ENCODE measurements around the gene PRKCA.

PRKCA gene

DNA sequence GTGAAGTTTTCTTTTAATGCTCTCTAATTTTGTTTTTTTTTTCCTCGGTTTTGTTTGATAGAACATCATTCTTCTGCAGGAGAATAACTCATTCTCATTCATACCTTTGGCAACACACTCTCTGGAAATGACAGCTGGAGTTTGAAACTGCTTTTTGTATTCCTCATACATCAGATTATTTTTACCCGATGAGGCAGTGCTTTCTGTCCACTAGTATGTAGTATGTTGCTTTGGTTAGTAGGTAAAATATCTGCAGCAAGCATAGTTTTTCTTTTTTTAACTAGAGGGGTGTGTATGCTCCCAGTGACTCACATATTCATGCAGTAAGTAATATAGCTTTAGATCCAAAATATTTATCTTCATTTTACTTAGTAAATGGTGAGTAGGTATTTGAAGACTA lies 6.4 kb downstream of the PRKCA start:
- no peak overlapping the region for H2BK12ac ChIP-seq (ENCODE audit: low read length)
- H3K23ac ChIP-seq (ENCODE audit: low read depth, low read length, poor library complexity): no peak overlapping the region
- H3K27me3 ChIP-seq (ENCODE audit: control insufficient read depth in 3 of 3, insufficient read depth in 3 of 3, low read depth in 1 of 3, low read length in 3 of 3): peaks cover 0 to 9% (median 0%) of the 10 kb centered on the region in 3 experiments
- no peak overlapping the region for H3K4me2 ChIP-seq (ENCODE audit: insufficient read depth, low read length, poor library complexity, severe bottlenecking)
- no peak for DNase-seq (ENCODE audit: low spot score)
- H4K91ac ChIP-seq (ENCODE audit: low read depth, low read length, poor library complexity): no peak overlapping the region
- no peak overlapping the region for H2AFZ ChIP-seq (ENCODE audit: low read length)
- H3K36me3 ChIP-seq (replicated peaks in 1 of 2; ENCODE audit: control insufficient read depth in 2 of 2, insufficient read depth in 2 of 2, low read length in 2 of 2): peaks cover 0 to 4% of the 10 kb centered on the region in 2 donors
- H2AK5ac ChIP-seq (ENCODE audit: low read depth, low read length): no peak overlapping the region
- no peak overlapping the region for H3K4ac ChIP-seq (ENCODE audit: low read length)
- H2BK5ac ChIP-seq (ENCODE audit: low read length): no peak overlapping the region
- no peaks in the 10 kb centered on the region for H3K79me1 ChIP-seq (ENCODE audit: low read depth, low read length)
- H3K18ac ChIP-seq (ENCODE audit: low read length): no peak overlapping the region
- H3K9me3 ChIP-seq (replicated peaks in 1 of 2; ENCODE audit: control insufficient read depth in 2 of 2, insufficient read depth in 1 of 2, low read depth in 1 of 2, low read length in 2 of 2): no peaks in the 10 kb centered on the region
- H4K8ac ChIP-seq (ENCODE audit: low read depth, low read length): no peak overlapping the region
- H2BK120ac ChIP-seq (ENCODE audit: low read depth, low read length): no peak overlapping the region
- no peak overlapping the region for H3K9ac ChIP-seq (ENCODE audit: low read depth, low read length, poor library complexity)
- no CpG with 5 or more reads among the region's 2 CpGs for WGBS, 2 donors (ENCODE audit: extremely low coverage in 2 of 2, insufficient read length in 2 of 2, insufficient replicate concordance in 1 of 2)
- no peak overlapping the region for H3K27ac ChIP-seq (replicated peaks; ENCODE audit: low read length)
- H2BK15ac ChIP-seq (ENCODE audit: low read length): no peak overlapping the region
- no peak overlapping the region for H3K14ac ChIP-seq (ENCODE audit: low read length)
- H3K4me3 ChIP-seq (ENCODE audit: low read length in 2 of 2): no peak overlapping the region
- H3K4me1 ChIP-seq (ENCODE audit: control insufficient read depth in 2 of 2, insufficient read depth in 1 of 2, low read depth in 1 of 2, low read length in 2 of 2): peaks cover 10 to 21% of the 10 kb centered on the region in 2 donors

DNA sequence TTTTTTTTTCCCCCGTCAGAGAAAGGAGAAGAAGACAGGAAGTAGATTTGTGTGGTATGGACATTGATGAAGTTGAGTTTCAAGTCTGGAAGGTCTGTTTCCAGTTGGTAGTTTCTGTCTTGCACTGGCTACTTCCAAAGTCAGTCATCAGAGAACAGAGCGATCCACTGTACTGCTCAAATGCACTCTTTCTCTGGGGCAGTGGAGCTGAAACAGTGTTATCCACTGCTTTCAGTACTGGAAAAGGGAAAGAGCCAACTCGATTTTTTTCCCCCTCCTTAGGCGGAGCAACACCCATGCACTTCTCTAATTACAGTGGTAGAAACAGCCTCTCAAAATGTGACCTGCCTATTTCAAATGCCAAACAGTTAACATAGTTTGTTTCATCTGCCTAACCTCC lies 7.4 kb downstream of the PRKCA start:
- Histone ChIP-seq H2AFZ (ENCODE audit: low read length) (no peak overlapping the region), H3K9ac (ENCODE audit: low read depth, low read length, poor library complexity) (no peak overlapping the region), H2BK12ac (ENCODE audit: low read length) (no peak overlapping the region), H3K36me3 (replicated peaks in 1 of 2; ENCODE audit: control insufficient read depth in 2 of 2, insufficient read depth in 2 of 2, low read length in 2 of 2) (peaks cover 0 to 4% of the 10 kb centered on the region in 2 donors), H2BK15ac (ENCODE audit: low read length) (no peak overlapping the region), H2BK5ac (ENCODE audit: low read length) (no peak overlapping the region), H3K9me3 (replicated peaks in 1 of 2; ENCODE audit: control insufficient read depth in 2 of 2, insufficient read depth in 1 of 2, low read depth in 1 of 2, low read length in 2 of 2) (no peaks in the 10 kb centered on the region), H3K4ac (ENCODE audit: low read length) (no peak overlapping the region), H3K27ac (replicated peaks; ENCODE audit: low read length) (no peak overlapping the region), H3K14ac (ENCODE audit: low read length) (no peak overlapping the region), H4K91ac (ENCODE audit: low read depth, low read length, poor library complexity) (no peak overlapping the region), H3K27me3 (ENCODE audit: control insufficient read depth in 3 of 3, insufficient read depth in 3 of 3, low read depth in 1 of 3, low read length in 3 of 3) (peaks cover 0 to 2% (median 0%) of the 10 kb centered on the region in 3 experiments), H2BK120ac (ENCODE audit: low read depth, low read length) (no peak overlapping the region), H3K23ac (ENCODE audit: low read depth, low read length, poor library complexity) (no peak overlapping the region), H3K4me1 (ENCODE audit: control insufficient read depth in 2 of 2, insufficient read depth in 1 of 2, low read depth in 1 of 2, low read length in 2 of 2) (peaks cover 2 to 14% of the 10 kb centered on the region in 2 donors), H3K4me3 (ENCODE audit: low read length in 2 of 2) (no peak overlapping the region), H3K4me2 (ENCODE audit: insufficient read depth, low read length, poor library complexity, severe bottlenecking) (no peak overlapping the region), H3K18ac (ENCODE audit: low read length) (no peak overlapping the region), H4K8ac (ENCODE audit: low read depth, low read length) (no peak overlapping the region), H3K79me1 (ENCODE audit: low read depth, low read length) (no peaks in the 10 kb centered on the region), H2AK5ac (ENCODE audit: low read depth, low read length) (no peak overlapping the region)
- no peak for DNase-seq (ENCODE audit: low spot score)
- whole genome bisulfite sequencing, 2 donors (ENCODE audit: extremely low coverage in 2 of 2, insufficient read length in 2 of 2, insufficient replicate concordance in 1 of 2): no CpG with 5 or more reads among the region's 4 CpGs

DNA sequence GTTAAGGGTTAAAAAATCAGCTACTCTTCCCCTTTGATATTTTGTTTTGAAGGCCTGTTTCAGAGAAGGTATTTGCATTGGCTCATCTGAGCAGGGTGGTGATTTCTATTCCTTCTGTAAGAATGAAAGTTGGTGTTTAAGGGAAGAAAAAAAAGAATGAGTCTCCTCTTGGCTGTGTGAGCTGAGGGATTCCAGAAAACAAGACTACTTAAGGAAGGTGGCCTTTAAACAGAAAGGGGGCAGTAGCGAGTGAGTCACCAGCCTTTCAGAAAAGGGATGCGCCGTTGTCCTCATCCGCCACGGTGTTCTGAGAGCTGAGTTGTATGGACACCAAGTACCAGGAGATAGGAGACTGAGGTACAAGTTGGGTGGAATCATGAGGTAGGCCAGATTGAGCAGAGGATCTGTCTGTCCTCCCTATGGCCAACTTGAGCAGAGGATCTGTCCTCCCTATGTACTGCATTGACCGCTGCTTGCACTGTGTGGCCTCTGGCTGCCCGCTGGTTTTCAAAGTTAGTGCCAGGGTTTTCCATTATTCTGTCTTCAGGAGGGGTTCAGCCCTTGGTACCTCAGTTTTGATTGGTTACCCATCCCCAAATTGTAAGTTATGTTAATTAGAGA lies 8.2 kb downstream of the PRKCA start:
- peaks cover 0 to 4% of the 10 kb centered on the region in 2 donors for H3K36me3 ChIP-seq (replicated peaks in 1 of 2; ENCODE audit: control insufficient read depth in 2 of 2, insufficient read depth in 2 of 2, low read length in 2 of 2)
- no peak overlapping the region for H3K4me2 ChIP-seq (ENCODE audit: insufficient read depth, low read length, poor library complexity, severe bottlenecking)
- H3K27me3 ChIP-seq (ENCODE audit: control insufficient read depth in 3 of 3, insufficient read depth in 3 of 3, low read depth in 1 of 3, low read length in 3 of 3): peaks cover 0 to 2% (median 0%) of the 10 kb centered on the region in 3 experiments
- peaks cover 0 to 13% of the 10 kb centered on the region in 2 donors for H3K4me1 ChIP-seq (ENCODE audit: control insufficient read depth in 2 of 2, insufficient read depth in 1 of 2, low read depth in 1 of 2, low read length in 2 of 2)
- H3K4me3 ChIP-seq (ENCODE audit: low read length in 2 of 2): no peak overlapping the region
- no peaks in the 10 kb centered on the region for H3K9me3 ChIP-seq (replicated peaks in 1 of 2; ENCODE audit: control insufficient read depth in 2 of 2, insufficient read depth in 1 of 2, low read depth in 1 of 2, low read length in 2 of 2)
- no peak overlapping the region for H2BK5ac ChIP-seq (ENCODE audit: low read length)
- H3K4ac ChIP-seq (ENCODE audit: low read length): no peak overlapping the region
- no peaks in the 10 kb centered on the region for H3K79me1 ChIP-seq (ENCODE audit: low read depth, low read length)
- H3K18ac ChIP-seq (ENCODE audit: low read length): no peak overlapping the region
- H3K23ac ChIP-seq (ENCODE audit: low read depth, low read length, poor library complexity): no peak overlapping the region
- H2AFZ ChIP-seq (ENCODE audit: low read length): no peak overlapping the region
- H4K91ac ChIP-seq (ENCODE audit: low read depth, low read length, poor library complexity): no peak overlapping the region
- no peak overlapping the region for H3K9ac ChIP-seq (ENCODE audit: low read depth, low read length, poor library complexity)
- no peak overlapping the region for H2AK5ac ChIP-seq (ENCODE audit: low read depth, low read length)
- H3K27ac ChIP-seq (replicated peaks; ENCODE audit: low read length): no peak overlapping the region
- H3K14ac ChIP-seq (ENCODE audit: low read length): no peak overlapping the region
- no peak for DNase-seq (ENCODE audit: low spot score)
- H2BK15ac ChIP-seq (ENCODE audit: low read length): no peak overlapping the region
- no CpG with 5 or more reads among the region's 7 CpGs for WGBS, 2 donors (ENCODE audit: extremely low coverage in 2 of 2, insufficient read length in 2 of 2, insufficient replicate concordance in 1 of 2)
- H2BK12ac ChIP-seq (ENCODE audit: low read length): no peak overlapping the region
- H4K8ac ChIP-seq (ENCODE audit: low read depth, low read length): no peak overlapping the region
- H2BK120ac ChIP-seq (ENCODE audit: low read depth, low read length): no peak overlapping the region

DNA sequence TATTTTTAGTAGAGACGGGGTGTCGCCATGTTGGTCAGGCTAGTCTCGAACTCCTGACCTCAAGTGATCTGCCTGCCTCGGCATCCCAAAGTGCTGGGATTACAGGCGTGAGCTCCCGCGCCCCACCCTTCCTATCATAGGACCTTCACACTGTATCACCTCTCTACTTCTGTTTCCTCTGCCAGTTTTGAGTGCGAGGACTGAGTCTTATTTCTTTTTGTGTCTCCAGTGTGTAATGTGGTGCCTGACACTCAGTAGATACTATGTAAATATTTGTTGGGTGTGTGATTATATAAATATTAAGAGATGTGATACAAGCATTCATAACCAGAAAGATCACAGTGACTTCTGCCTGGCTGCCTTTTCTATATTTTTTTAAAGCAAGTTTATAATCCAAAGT lies 10.5 kb downstream of the PRKCA start:
- peaks cover 0 to 4% of the 10 kb centered on the region in 2 donors for H3K36me3 ChIP-seq (replicated peaks in 1 of 2; ENCODE audit: control insufficient read depth in 2 of 2, insufficient read depth in 2 of 2, low read length in 2 of 2)

More for the DNA sequence above, 10.5 kb downstream of the PRKCA start:
- Histone ChIP-seq H3K4ac (ENCODE audit: low read length) (no peak overlapping the region), H3K14ac (ENCODE audit: low read length) (no peak overlapping the region), H3K79me1 (ENCODE audit: low read depth, low read length) (no peaks in the 10 kb centered on the region), H2BK5ac (ENCODE audit: low read length) (no peak overlapping the region), H3K9ac (ENCODE audit: low read depth, low read length, poor library complexity) (no peak overlapping the region), H2AFZ (ENCODE audit: low read length) (no peak overlapping the region), H3K4me2 (ENCODE audit: insufficient read depth, low read length, poor library complexity, severe bottlenecking) (no peak overlapping the region), H2AK5ac (ENCODE audit: low read depth, low read length) (no peak overlapping the region), H3K27me3 (ENCODE audit: control insufficient read depth in 3 of 3, insufficient read depth in 3 of 3, low read depth in 1 of 3, low read length in 3 of 3) (no peaks in the 10 kb centered on the region), H4K8ac (ENCODE audit: low read depth, low read length) (no peak overlapping the region), H2BK15ac (ENCODE audit: low read length) (no peak overlapping the region), H3K23ac (ENCODE audit: low read depth, low read length, poor library complexity) (no peak overlapping the region), H3K4me1 (ENCODE audit: control insufficient read depth in 2 of 2, insufficient read depth in 1 of 2, low read depth in 1 of 2, low read length in 2 of 2) (peaks cover 0 to 3% of the 10 kb centered on the region in 2 donors), H3K27ac (replicated peaks; ENCODE audit: low read length) (no peak overlapping the region), H2BK120ac (ENCODE audit: low read depth, low read length) (no peak overlapping the region), H3K4me3 (ENCODE audit: low read length in 2 of 2) (no peak overlapping the region), H4K91ac (ENCODE audit: low read depth, low read length, poor library complexity) (no peak overlapping the region), H3K9me3 (replicated peaks in 1 of 2; ENCODE audit: control insufficient read depth in 2 of 2, insufficient read depth in 1 of 2, low read depth in 1 of 2, low read length in 2 of 2) (no peaks in the 10 kb centered on the region), H2BK12ac (ENCODE audit: low read length) (no peak overlapping the region), H3K18ac (ENCODE audit: low read length) (no peak overlapping the region)
- WGBS, 2 donors (ENCODE audit: extremely low coverage in 2 of 2, insufficient read length in 2 of 2, insufficient replicate concordance in 1 of 2): no CpG with 5 or more reads among the region's 8 CpGs
- DNase-seq (ENCODE audit: low spot score): no peak

Data from neuronal stem cell (in vitro differentiated cells).